HEK293T (cell line): ENCODE results near the gene MAPKAPK5.
"Not testable (repeated sequence)": the region's sequence is repeated elsewhere in the genome, so short reads cannot be mapped to it uniquely, and the experiment has no call there.

Experiments used
- CTCF ChIA-PET: fragments of 350-600 bp; formaldehyde crosslinking; extraction: SDS; loops from one replicate; lab custom pipeline; 2021; ENCODE audit warnings: antibody characterized with exemption, inconsistent platforms; lab: Yijun Ruan, JAX
- POLR2A ChIA-PET: fragments of 350-600 bp; formaldehyde crosslinking; extraction: SDS; loops from one replicate; lab custom pipeline; 2020; ENCODE audit warnings: antibody characterized with exemption, inconsistent platforms; lab: Yijun Ruan, JAX
- DNase-seq: peaks from one replicate; pipeline ENCODE4 v3.0.0; 2012; ENCODE audit warnings: mixed read lengths; ENCODE audit errors: extremely low spot score
- ARNT ChIP-seq: fragments of 450-650 bp; IDR thresholded peaks from 2 replicates; pipeline ENCODE4 v1.6.1; 2017; ENCODE audit warnings: mild to moderate bottlenecking
- BHLHE40 ChIP-seq: fragments of 450-650 bp; IDR thresholded peaks from 2 replicates; pipeline ENCODE4 v1.6.1; 2016; ENCODE audit warnings: mild to moderate bottlenecking, moderate library complexity, borderline replicate concordance
- CTBP1 ChIP-seq: fragments of 450-650 bp; IDR thresholded peaks from 2 replicates; pipeline ENCODE4 v1.6.1; 2016; ENCODE audit warnings: borderline replicate concordance
- ELF4 ChIP-seq: fragments of 450-650 bp; IDR thresholded peaks from 2 replicates; pipeline ENCODE4 v1.6.1; 2017; ENCODE audit warnings: antibody characterized with exemption
- FOXA1 ChIP-seq: fragments of 450-650 bp; IDR thresholded peaks from 2 replicates; pipeline ENCODE4 v1.6.1; 2016; ENCODE audit warnings: mild to moderate bottlenecking
- FOXK2 ChIP-seq: fragments of 450-650 bp; IDR thresholded peaks from 2 replicates; pipeline ENCODE4 v1.6.1; 2016; ENCODE audit warnings: mild to moderate bottlenecking
- FOXM1 ChIP-seq: fragments of 450-650 bp; IDR thresholded peaks from 2 replicates; pipeline ENCODE4 v1.6.1; 2017; ENCODE audit warnings: mild to moderate bottlenecking, borderline replicate concordance
- HDGF ChIP-seq: fragments of 450-650 bp; IDR thresholded peaks from 2 replicates; pipeline ENCODE4 v1.6.1; 2017; ENCODE audit warnings: antibody characterized with exemption, borderline replicate concordance
- L3MBTL2 ChIP-seq: fragments of 450-650 bp; conservative IDR thresholded peaks from 2 replicates; pipeline ENCODE4 v1.6.1; 2016; ENCODE audit warnings: mild to moderate bottlenecking
- LEF1 ChIP-seq: fragments of 450-650 bp; IDR thresholded peaks from 2 replicates; pipeline ENCODE4 v1.6.1; 2017; ENCODE audit warnings: mild to moderate bottlenecking, borderline replicate concordance
- NFRKB ChIP-seq: fragments of 450-650 bp; IDR thresholded peaks from 2 replicates; pipeline ENCODE4 v1.6.1; 2016; ENCODE audit warnings: mild to moderate bottlenecking, moderate library complexity
- PKNOX1 ChIP-seq: fragments of 450-650 bp; IDR thresholded peaks from 2 replicates; pipeline ENCODE4 v1.6.1; 2016
- SP1 ChIP-seq: fragments of 450-650 bp; IDR thresholded peaks from 2 replicates; pipeline ENCODE4 v1.6.1; 2017
- SUZ12 ChIP-seq: fragments of 450-650 bp; IDR thresholded peaks from 2 replicates; pipeline ENCODE4 v1.6.1; 2016; ENCODE audit warnings: mild to moderate bottlenecking
- TARDBP ChIP-seq: fragments of 450-650 bp; IDR thresholded peaks from 2 replicates; pipeline ENCODE4 v1.6.1; 2016
- ZNF384 ChIP-seq: fragments of 450-650 bp; IDR thresholded peaks from 2 replicates; pipeline ENCODE4 v1.6.1; 2016

Gene MAPKAPK5

GRCh38 chr12:111803851-111804250 is 38.2 kb upstream of the MAPKAPK5 start:
- TF ChIP-seq FOXA1, result no peak
- no peak for DNase-seq
- CTCF ChIA-PET, result no interaction called here
- POLR2A ChIA-PET, result no interaction called here

GRCh38 chr12:111806304-111806703 is 35.7 kb upstream of the MAPKAPK5 start:
- TF ChIP-seq PKNOX1 (no peak), ELF4 (no peak), SUZ12 (no peak), NFRKB (no peak), HDGF (no peak), FOXK2 (no peak), ARNT (no peak), SP1 (no peak), ZNF384 (no peak), L3MBTL2 (no peak), LEF1 (no peak), FOXA1 (no peak), BHLHE40 (no peak), FOXM1 (no peak), TARDBP (no peak), CTBP1 (no peak)
- POLR2A ChIA-PET, result no interaction called here
- CTCF ChIA-PET, result interaction anchor here (0.6 to 0.8 kb wide), 2 partner anchors 44 to 133 kb away, joined by 3 to 4 read pairs; no protein-coding TSS in a partner anchor
- DNase-seq, result no peak

- ChIA-PET CTCF (no interaction called here), POLR2A (no interaction called here)
- no peak for DNase-seq
- TF ChIP-seq ARNT (no peak), FOXM1 (no peak), L3MBTL2 (no peak), FOXA1 (no peak), TARDBP (no peak), SUZ12 (no peak), ZNF384 (no peak), PKNOX1 (no peak), FOXK2 (no peak), HDGF (no peak), NFRKB (no peak), SP1 (no peak), BHLHE40 (no peak), CTBP1 (no peak), LEF1 (no peak), ELF4 (no peak)
Observed at GRCh38 chr12:111807232-111807631, 34.8 kb upstream of the MAPKAPK5 start.

- POLR2A ChIA-PET, result interaction anchor here (0.8 to 1.0 kb wide), 3 partner anchors 28 to 128 kb away, joined by 3 read pairs; partner anchors contain the start of genes ACAD10 and BRAP
- TF ChIP-seq PKNOX1 (no peak), FOXM1 (no peak), HDGF (no peak), BHLHE40 (no peak), NFRKB (no peak), SUZ12 (no peak), CTBP1 (no peak)
- CTCF ChIA-PET, result interaction anchor here (0.6 to 1.4 kb wide), 16 partner anchors 8 to 1562 kb away, joined by 3 to 7 read pairs (median 4); no protein-coding TSS in a partner anchor
- peak; percentile 88 for DNase-seq
Observed at GRCh38 chr12:111812881-111813741, 28.9 kb upstream of the MAPKAPK5 start.

GRCh38 chr12:111816065-111816615 is 25.9 kb upstream of the MAPKAPK5 start:
- TF ChIP-seq ARNT (no peak), BHLHE40 (no peak), ZNF384 (no peak), TARDBP (no peak), FOXM1 (no peak), ELF4 (no peak)
- no peak for DNase-seq
- ChIA-PET POLR2A (no interaction called here), CTCF (no interaction called here)

- DNase-seq, POLR2A ChIA-PET, CTCF ChIA-PET: not testable (repeated sequence)
Observed at GRCh38 chr12:111816898-111817297, 25.1 kb upstream of the MAPKAPK5 start.

- TF ChIP-seq FOXM1 (no peak), ZNF384 (no peak), BHLHE40 (no peak), NFRKB (no peak), TARDBP (no peak), SP1 (no peak), ARNT (no peak), FOXK2 (no peak)
- CTCF ChIA-PET, result no interaction called here
- DNase-seq, result no peak
- POLR2A ChIA-PET, result no interaction called here
Observed at GRCh38 chr12:111818340-111818739, 23.7 kb upstream of the MAPKAPK5 start.
